ENCODE measurements around the gene TMEM258. TPM values are rescaled to one million over a fixed set of nuclear protein-coding genes. Genes with fewer than 3 reads are reported as not detected.

TMEM258 gene
- total and polyA plus RNA-seq, 9 of the 15 experiments (the other 6 are each of a cell fraction or from before 2014, with no cell fraction given), result 97.2 to 856 (median 231) TPM

GRCh38 chr11:61834278-61835048 lies 42.1 kb upstream of the TMEM258 start (continued):
- TF ChIP-seq GATA2 (CRISPR knock-in tag; IDR thresholded peaks at IDR 0.05) (peak; percentile 75), FOSL1 (tag; conservative IDR thresholded peaks at IDR 0.05) (0 out of 2 replicates have a peak, but pooled peaks have one; percentile 10), DPF2 (IDR thresholded peaks at IDR 0.05) (peak; percentile 84; the same call in 1 of the 2 replicates), ZNF695 (CRISPR knock-in tag; IDR thresholded peaks at IDR 0.05) (0 out of 2 replicates have a peak, but pooled peaks have one; percentile 33), PATZ1 (CRISPR knock-in tag; IDR thresholded peaks at IDR 0.05; ENCODE audit: borderline replicate concordance) (no peak), ZNF239 (CRISPR knock-in tag; IDR thresholded peaks at IDR 0.05) (peak; percentile 37), TAL1 (IDR thresholded peaks at IDR 0.05) (peak; percentile 74), MBD1 (CRISPR knock-in tag; IDR thresholded peaks at IDR 0.05) (no peak), MYBL2 (IDR thresholded peaks at IDR 0.05; ENCODE audit: low read depth) (no peak), MYBL2 (CRISPR knock-in tag; IDR thresholded peaks at IDR 0.05; ENCODE audit: borderline replicate concordance) (no peak), ZC3H8 (IDR thresholded peaks at IDR 0.05) (no peak), L3MBTL2 (IDR thresholded peaks at IDR 0.05) (peak; percentile 70; the same call in 1 of the 2 replicates), ELF1 (tag; IDR thresholded peaks at IDR 0.05) (peak; percentile 88), RBBP5 (IDR thresholded peaks at IDR 0.05; ENCODE audit: borderline replicate concordance, insufficient read depth, low read length, poor library complexity, severe bottlenecking) (peak; percentile 52), POLR3A (IDR thresholded peaks at IDR 0.05; ENCODE audit: borderline replicate concordance, extremely low read depth, insufficient read depth, insufficient read length) (no peak), ZBTB7A (IDR thresholded peaks at IDR 0.05; ENCODE audit: borderline replicate concordance, control insufficient read depth, low read depth, low read length) (no peak), ZNF76 (CRISPR knock-in tag; IDR thresholded peaks at IDR 0.05; ENCODE audit: borderline replicate concordance) (peak; percentile 86; the same call in 1 of the 2 replicates), KDM5B (IDR thresholded peaks at IDR 0.05; ENCODE audit: insufficient replicate concordance, low read depth, low read length) (peak; percentile 46), PHF8 (IDR thresholded peaks at IDR 0.05; ENCODE audit: borderline replicate concordance, low read length) (peak; percentile 35; the same call in 1 of the 2 replicates), ZNF197 (CRISPR knock-in tag; IDR thresholded peaks at IDR 0.05; ENCODE audit: low read depth) (peak; percentile 47), POLR2G (IDR thresholded peaks at IDR 0.05; ENCODE audit: low read depth, low read length) (peak; percentile 82), RNF219 (CRISPR knock-in tag; IDR thresholded peaks at IDR 0.05) (peak; percentile 52; the same call in 1 of the 2 replicates)

Data from K562 (cell line).